ENCODE data around the gene CFAP46.

The CFAP46 gene

DNA sequence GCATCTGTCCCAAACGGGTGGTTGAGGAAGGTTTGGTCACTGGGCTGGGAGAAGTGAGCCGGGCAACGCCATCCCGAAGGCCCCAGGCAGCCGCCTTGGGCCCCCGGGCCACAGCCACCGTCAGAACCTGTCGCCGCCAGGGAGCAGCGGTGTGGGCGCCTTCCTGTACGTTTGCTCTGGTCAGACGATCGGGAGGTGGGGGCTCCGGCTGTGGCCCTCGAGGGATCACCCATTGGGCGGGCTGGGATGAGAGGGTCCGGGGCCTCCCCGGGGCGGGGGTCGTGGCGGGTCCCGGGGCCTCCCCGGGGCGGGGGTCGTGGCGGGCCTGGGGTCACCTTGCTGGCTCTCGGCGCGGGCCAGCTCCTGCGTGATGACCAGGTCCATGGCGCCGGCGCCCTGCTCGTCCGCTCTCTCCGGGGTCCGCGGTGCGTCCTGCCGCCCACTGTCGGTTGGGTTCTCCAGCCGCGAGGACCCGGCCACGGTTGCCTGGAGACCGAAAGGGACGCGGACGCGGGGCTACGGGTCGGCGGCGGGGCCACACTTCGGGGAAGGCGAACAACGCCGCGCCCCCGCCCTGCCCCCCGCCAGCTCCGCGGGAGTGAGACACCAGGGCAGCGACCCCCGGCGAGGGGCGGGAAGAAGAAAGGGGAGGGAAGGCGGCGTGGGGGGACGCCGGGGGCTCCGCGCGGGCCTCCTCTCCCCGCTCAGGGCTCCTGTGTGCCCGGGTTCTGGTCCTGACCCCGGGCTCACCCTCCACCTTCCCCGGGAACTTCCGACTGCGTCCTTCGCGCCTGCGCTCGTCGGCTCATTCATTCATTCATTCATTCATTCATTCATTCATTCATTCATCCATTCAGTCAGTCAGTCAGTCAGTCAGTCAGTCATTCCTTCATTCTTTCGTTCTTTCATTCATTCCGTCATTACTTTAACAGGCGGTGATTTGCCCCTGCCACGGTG, at the start of gene CFAP46:
Gene CFAP46 (minus strand): TSS at position 470 of the 957 bp plus-strand sequence. CDS start 86 bp downstream, at position 384.
- DNase-seq (ENCODE audit: low spot score) = peak; percentile 16

- no peak for DNase-seq (ENCODE audit: low spot score)
Observed at GRCh38 chr10:132991706-132992432, 49.5 kb upstream of the CFAP46 start.

DNA sequence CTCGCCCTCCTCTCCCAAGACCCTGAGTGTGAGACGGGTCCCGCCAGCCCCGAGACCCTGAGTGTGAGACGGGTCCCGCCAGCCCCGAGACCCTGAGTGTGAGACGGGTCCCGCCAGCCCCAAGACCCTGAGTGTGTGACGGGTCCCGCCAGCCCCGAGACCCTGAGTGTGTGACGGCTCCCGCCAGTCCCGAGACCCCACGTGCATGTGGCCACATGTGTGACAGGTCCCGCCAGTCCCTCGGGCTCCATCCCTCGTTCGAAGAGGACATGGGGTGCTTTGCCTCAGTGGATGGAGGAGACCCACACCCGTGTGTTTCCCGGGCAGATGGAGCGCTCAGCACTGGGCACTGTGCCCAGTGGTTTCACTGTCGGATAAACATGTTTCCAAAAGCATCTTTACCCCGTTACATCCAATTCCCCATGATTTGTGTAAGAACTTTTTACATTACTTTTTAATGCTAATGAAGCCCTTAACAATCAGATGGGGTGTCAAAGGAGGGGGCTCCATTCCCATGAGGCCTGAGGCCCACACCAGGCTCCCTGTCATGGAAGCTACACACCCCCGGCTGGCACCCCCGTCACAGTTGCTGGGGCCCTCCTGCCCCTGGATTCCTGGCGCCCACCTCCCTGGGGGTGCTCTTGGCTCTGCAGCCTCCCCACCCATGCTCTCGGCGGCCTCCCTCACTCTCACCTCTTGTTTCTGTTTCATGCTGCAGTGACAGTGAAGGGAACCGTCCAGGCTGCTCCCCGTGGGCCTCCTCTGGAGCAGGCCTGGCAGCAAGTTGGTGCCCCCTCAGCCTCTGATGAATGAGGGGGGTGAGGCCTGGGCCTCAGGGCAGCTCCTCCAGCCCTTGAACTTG, 48.5 kb upstream of the CFAP46 start:
- no peak for DNase-seq (ENCODE audit: low spot score)

DNA sequence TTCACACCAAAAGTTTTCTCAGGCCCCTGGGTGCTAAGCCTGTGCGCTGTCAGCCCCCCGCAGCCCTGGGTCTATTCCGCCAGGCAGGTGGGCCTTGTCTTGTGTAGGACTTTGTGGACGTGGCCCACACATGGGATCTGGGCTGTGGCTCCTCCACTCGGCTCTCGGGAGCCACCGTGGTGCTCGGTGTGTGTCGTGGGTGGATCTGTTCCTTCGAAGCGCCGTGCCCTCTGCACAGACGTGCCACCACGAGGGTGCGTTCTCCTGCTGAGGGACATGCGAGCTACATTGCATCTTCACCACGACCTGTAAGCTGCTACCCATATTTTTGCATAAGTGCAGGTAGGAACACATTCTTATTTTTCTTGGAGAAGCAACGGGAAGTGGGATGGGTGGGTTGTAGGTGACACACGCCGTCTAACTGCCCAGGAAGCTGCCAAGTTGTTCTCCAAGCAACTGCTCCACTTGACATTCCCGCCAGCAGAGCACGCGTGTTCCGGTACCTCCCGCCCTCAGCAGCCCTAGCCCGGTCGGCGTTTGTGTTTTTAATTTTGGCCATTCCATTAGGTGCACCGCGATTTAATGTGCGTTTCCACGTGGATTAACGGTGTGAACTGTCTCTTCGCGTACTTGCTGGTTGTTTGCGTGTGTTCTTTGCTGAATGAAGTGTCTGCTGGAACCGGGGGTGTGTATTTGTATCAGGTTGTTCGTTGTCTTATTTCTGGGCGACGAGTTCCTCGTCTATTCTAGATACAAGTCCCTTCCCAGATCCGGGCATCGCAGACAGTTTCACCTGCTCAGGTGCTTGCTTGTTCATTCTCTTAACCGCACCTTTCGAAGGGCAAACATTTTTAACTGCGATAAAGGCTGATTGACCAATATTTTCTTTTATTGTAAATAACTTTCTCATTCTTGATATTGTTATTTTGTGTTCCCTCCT, 47.4 kb upstream of the CFAP46 start:
- DNase-seq (ENCODE audit: low spot score) = no peak

GRCh38 chr10:132988988-132989387, 46.6 kb upstream of the CFAP46 start:
- no peak for DNase-seq (ENCODE audit: low spot score)

DNA sequence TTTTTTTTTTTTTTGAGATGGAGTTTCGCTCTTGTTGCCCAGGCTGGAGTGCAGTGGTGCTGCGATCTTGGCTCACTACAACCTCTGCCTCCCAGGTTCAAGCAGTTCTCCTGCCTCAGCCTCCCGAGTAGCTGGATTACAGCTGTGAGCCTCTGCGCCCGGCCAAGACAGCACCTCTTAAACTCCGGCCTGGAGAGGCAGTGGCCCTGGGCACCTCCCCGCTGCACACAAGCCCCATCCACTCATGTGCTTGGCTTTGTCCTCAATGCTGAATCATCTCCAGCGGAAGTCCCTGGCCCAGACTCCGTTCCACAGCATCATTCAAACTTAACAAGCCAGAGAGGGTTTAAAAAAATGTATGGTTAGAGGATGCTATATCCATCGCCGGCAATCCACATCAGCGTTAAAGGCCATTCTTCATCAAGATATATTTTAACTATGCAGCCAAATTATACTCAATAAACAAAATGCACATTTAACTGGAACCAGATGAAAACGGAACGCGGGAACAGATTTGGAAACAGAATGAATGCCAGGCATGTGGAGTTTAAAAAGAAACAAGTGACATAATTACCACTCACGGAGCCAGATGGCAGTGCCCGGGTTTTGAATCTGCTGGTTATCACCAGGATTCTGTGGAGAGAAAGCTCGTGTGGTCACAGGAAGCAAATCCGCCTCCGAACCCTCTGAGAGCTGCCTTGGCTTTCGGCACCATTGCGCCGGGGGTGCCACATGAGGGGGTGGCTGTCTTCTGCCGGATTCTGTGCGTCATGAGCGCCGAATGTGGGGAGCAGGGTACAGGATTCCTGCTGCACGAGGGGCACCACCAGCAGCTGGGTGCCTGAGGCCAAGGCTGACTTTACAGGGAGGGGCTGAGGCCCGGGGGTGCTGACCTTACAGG, 45.6 kb upstream of the CFAP46 start:
- peak; percentile 47 for DNase-seq (ENCODE audit: low spot score)

DNA sequence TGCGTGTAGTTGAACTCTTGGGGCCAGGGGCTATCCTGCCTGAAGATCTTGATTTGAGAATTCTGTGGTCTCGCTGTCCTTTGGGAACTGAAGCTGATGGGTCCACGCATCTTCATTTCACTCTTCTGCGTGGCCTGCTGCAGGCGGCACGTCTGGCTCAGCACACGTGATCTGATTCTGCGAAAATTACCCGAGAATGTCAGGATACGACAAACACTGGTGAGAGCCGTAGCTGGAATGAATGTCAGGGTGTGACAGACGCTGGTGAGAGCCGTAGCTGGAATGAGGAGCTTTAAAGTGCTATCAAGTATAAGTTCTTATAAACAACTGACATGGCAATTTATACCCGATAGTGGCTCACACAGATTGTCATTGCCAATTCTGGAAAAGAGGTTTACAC, 44.6 kb upstream of the CFAP46 start:
- no peak for DNase-seq (ENCODE audit: low spot score)

- no peak for DNase-seq (ENCODE audit: low spot score)
Observed at GRCh38 chr10:132986576-132986975, 44.2 kb upstream of the CFAP46 start.

DNA sequence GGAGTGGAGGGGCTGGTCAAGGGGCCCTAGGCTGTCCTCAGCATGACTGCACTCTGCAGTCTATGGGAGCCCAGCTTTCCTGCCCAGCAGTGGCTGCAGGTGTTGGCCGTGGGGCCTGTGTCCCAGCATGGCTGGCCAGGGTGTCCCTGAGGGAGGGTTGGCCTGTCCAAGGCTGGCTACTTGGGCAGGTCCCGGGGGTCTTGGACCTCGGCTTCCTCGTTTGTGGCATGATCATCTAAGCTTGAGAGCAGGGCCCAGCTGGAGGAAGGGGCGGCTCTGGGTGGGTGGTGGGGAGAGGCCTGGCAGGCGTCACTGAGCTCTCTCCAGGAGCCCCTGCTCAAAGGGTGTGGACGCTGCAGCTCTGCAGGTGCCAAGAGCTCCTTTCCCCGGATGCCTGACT, 43.7 kb upstream of the CFAP46 start:
- no peak for DNase-seq (ENCODE audit: low spot score)

DNA sequence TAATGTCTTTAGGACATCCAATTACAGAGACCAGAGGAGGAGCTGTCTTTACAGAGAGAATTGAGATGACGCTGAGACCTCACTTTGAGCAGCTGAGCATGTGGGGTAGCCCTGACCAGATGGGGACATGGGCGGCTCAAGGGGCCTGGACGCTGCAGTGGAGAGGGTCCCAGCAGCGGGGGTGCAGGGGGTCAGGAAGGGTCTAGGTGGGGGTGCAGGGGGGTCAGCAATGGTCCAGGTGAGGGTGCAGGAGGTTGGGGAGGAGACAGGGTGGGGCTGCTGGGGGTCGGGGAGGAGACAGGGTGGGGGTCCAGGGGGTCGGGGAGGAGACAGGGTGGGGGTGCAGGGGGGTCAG, 43.2 kb upstream of the CFAP46 start:
- DNase-seq (ENCODE audit: low spot score) = no peak

DNA sequence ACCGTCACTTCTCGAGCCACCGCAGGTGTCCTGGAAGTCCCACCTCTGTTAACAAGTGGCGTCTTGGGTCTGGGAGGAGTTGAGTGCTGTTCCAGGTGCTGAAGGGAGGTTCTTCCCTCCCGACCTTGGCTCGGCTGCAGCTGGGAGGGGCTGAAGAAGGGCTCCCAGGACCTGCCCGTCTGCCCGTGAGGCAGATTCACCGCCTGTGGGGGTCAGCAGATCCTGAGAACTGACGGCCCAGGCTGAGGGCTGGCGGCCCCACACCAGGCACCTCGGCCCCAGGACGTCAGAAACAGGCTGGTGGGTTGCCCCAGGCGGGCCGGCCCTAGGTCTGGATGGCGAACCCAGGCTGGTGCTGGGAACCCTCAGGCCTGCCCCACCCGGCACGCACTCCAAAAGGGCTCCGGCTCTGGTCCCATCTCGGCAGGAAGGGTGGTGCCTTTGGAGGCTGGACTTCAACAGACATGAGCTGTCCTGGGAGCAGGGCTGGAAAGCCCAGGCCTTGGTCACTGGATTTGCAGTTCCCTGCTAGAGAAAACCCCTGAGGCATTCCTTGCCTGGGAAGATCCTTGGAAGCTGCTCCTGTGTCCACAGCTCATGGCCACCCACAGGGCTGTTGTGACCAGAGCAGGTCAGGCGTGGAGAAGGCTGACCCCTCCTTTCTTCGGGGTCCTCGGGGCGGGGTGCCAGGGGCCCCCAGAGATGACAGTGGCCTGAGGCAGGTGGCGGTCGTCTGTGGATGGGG, 42.6 kb upstream of the CFAP46 start:
- DNase-seq (ENCODE audit: low spot score) = no peak

DNA sequence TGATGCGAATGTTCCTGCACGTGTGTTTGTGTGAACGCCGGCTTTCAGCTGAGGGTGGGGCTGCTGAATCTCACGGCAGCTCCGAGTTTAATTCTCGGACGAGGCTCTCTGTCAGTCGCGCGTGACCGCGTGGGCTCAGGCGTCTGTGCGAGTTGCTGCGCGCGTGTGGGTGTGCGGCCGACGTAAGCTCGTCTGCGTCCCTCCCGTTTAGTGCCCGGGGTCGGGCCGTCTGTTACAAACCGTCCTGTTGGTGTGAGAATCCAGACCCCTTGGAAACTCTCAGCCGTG, 41.6 kb upstream of the CFAP46 start:
- no peak for DNase-seq (ENCODE audit: low spot score)

- no peak for DNase-seq (ENCODE audit: low spot score)
Observed at GRCh38 chr10:132983252-132984007, 41.1 kb upstream of the CFAP46 start.

GRCh38 chr10:132982301-132982989, 40.1 kb upstream of the CFAP46 start:
- peak; percentile 41 for DNase-seq (ENCODE audit: low spot score)

GRCh38 chr10:132981746-132982145, 39.4 kb upstream of the CFAP46 start:
- DNase-seq (ENCODE audit: low spot score) = no peak

DNA sequence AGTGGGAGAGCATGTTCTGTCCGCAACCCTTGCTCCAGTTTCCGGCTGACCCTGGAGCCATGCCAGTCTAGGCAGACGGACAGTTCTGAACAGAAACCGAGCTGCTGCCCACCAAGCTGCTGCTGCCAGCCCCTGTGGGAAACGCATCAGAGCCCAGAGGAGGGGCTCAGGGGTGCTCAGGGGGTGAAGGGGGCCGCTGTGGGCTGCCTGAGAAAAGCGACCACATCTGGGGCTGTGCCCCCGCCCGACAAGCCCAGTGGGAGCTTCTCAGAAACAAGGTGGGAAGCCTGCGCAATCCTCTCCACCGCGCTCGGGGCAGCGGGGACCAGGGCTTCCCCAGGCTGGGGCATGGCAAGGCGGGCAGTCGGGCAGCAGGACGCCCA, 38.8 kb upstream of the CFAP46 start:
- no peak for DNase-seq (ENCODE audit: low spot score)

- no peak for DNase-seq (ENCODE audit: low spot score)
Observed at GRCh38 chr10:132980426-132981172, 38.2 kb upstream of the CFAP46 start.
